ENCODE measurements around the gene CACNA2D2. TPM values are rescaled to one million over a fixed set of nuclear protein-coding genes. Genes with fewer than 3 reads are reported as not detected.

The CACNA2D2 gene
- total RNA-seq, 4 donors from 2014 or later, result 0.31 to 1.7 (median 0.66) TPM

DNA sequence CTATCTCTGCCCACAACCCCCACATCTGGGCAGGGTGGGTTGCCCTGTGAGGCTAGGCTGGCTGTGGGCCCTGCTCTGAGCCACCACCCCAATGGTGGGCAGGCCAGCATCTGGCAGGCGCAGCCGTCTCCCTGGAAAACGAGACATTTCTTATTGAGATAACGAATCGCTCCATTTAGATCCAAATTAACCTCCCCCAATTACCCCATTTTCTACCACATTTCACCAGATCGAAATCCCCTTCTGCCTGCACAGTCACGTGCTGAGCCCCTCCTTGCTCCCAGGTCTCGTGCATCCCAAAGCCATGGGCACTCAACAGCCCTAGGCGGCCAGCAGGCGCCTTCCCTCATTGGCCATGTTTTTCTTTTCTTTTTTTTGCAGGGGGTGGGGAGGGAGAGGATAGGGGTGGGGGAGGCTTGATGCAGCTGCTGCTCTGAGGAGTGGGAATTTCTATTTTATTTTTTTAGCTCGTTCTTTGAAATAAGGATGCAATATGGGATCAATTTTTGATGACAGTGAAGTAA lies 91.1 kb downstream of the CACNA2D2 start:
- Histone ChIP-seq H3K27ac (no peak overlapping the region), H3K4me3 (no peak overlapping the region), H3K27me3 (no peaks in the 10 kb centered on the region), H3K4me1 (no peaks in the 10 kb centered on the region), H3K36me3 (no peaks in the 10 kb centered on the region), H3K9me3 (no peaks in the 10 kb centered on the region)
- ATAC-seq, result no peak
- 67% methylated on average over 9 of the region's 11 CpGs; no CpG with 5 or more reads in 1 of the 2 donors for WGBS, 2 donors (ENCODE audit: low coverage in 1 of 2)
- TF ChIP-seq POLR2AphosphoS5 (IDR thresholded peaks at IDR 0.05), result no peak
- no peak for TF ChIP-seq EP300 (IDR thresholded peaks at IDR 0.05)
- no peak for TF ChIP-seq POLR2A (IDR thresholded peaks at IDR 0.05)
- TF ChIP-seq, protein P1, sequence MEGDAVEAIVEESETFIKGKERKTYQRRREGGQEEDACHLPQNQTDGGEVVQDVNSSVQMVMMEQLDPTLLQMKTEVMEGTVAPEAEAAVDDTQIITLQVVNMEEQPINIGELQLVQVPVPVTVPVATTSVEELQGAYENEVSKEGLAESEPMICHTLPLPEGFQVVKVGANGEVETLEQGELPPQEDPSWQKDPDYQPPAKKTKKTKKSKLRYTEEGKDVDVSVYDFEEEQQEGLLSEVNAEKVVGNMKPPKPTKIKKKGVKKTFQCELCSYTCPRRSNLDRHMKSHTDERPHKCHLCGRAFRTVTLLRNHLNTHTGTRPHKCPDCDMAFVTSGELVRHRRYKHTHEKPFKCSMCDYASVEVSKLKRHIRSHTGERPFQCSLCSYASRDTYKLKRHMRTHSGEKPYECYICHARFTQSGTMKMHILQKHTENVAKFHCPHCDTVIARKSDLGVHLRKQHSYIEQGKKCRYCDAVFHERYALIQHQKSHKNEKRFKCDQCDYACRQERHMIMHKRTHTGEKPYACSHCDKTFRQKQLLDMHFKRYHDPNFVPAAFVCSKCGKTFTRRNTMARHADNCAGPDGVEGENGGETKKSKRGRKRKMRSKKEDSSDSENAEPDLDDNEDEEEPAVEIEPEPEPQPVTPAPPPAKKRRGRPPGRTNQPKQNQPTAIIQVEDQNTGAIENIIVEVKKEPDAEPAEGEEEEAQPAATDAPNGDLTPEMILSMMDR (IDR thresholded peaks at IDR 0.05), result no peak

GRCh38 chr3:50411229-50411628 lies 92.2 kb downstream of the CACNA2D2 start:
- no peaks in the 10 kb centered on the region for H3K36me3 ChIP-seq
- no peak for ATAC-seq
- TF ChIP-seq POLR2A (IDR thresholded peaks at IDR 0.05) (no peak), POLR2AphosphoS5 (IDR thresholded peaks at IDR 0.05) (no peak), EP300 (IDR thresholded peaks at IDR 0.05) (no peak)
- TF ChIP-seq, protein P1 (IDR thresholded peaks at IDR 0.05), result no peak
- H3K9me3 ChIP-seq, result no peaks in the 10 kb centered on the region
- H3K4me1 ChIP-seq, result no peaks in the 10 kb centered on the region
- no peak overlapping the region for H3K27ac ChIP-seq
- H3K27me3 ChIP-seq, result no peaks in the 10 kb centered on the region
- 88% methylated on average over 3 of the region's 4 CpGs; no CpG with 5 or more reads in 1 of the 2 donors for WGBS, 2 donors (ENCODE audit: low coverage in 1 of 2)
- H3K4me3 ChIP-seq, result no peak overlapping the region

GRCh38 chr3:50410608-50411139 lies 92.8 kb downstream of the CACNA2D2 start:
- H3K4me3 ChIP-seq, result no peak overlapping the region
- H3K36me3 ChIP-seq, result no peaks in the 10 kb centered on the region
- H3K9me3 ChIP-seq, result no peaks in the 10 kb centered on the region
- no peaks in the 10 kb centered on the region for H3K27me3 ChIP-seq
- H3K27ac ChIP-seq, result no peak overlapping the region
- no peaks in the 10 kb centered on the region for H3K4me1 ChIP-seq
- 38% methylated on average over 1 of the region's 3 CpGs; no CpG with 5 or more reads in 1 of the 2 donors for WGBS, 2 donors (ENCODE audit: low coverage in 1 of 2)
- TF ChIP-seq EP300 (IDR thresholded peaks at IDR 0.05), result no peak
- TF ChIP-seq POLR2AphosphoS5 (IDR thresholded peaks at IDR 0.05), result no peak
- no peak for TF ChIP-seq POLR2A (IDR thresholded peaks at IDR 0.05)
- TF ChIP-seq, protein P1 (IDR thresholded peaks at IDR 0.05), result no peak
- no peak for ATAC-seq

DNA sequence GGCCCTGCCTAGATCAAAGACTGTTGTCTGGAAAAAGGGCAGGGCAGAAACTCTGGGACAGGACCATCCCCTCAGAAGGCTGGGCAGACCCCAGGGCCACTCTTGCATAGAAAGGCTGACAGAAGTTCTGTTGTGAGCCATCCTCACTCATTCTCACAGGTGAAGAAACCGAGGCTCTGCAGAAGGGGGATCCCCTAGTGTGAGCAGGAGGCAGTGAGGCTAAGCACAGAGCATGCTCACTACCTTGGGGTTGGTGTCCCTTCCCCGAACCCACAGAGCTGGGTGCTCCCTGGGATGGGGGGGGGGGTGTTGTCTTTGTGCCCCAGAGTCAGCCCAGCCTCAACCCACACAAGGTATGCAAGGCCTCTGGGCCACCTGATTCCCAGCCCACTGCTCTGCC lies 93.2 kb downstream of the CACNA2D2 start:
- TF ChIP-seq POLR2A (IDR thresholded peaks at IDR 0.05) (no peak), EP300 (IDR thresholded peaks at IDR 0.05) (no peak), POLR2AphosphoS5 (IDR thresholded peaks at IDR 0.05) (no peak)
- TF ChIP-seq, protein P1 (IDR thresholded peaks at IDR 0.05), result no peak
- no peaks in the 10 kb centered on the region for H3K9me3 ChIP-seq
- ATAC-seq, result no peak
- no CpG with 5 or more reads among the region's 2 CpGs for WGBS, 2 donors (ENCODE audit: low coverage in 1 of 2)
- no peak overlapping the region for H3K27ac ChIP-seq
- no peaks in the 10 kb centered on the region for H3K36me3 ChIP-seq
- no peaks in the 10 kb centered on the region for H3K27me3 ChIP-seq
- H3K4me3 ChIP-seq, result no peak overlapping the region
- H3K4me1 ChIP-seq, result no peaks in the 10 kb centered on the region

- Histone ChIP-seq H3K4me3 (no peak overlapping the region), H3K27ac (no peak overlapping the region), H3K27me3 (no peaks in the 10 kb centered on the region), H3K36me3 (no peaks in the 10 kb centered on the region), H3K4me1 (no peaks in the 10 kb centered on the region), H3K9me3 (no peaks in the 10 kb centered on the region)
- no peak for TF ChIP-seq POLR2A (IDR thresholded peaks at IDR 0.05)
- 80% methylated on average over 1 of the region's 15 CpGs; no CpG with 5 or more reads in 1 of the 2 donors for WGBS, 2 donors (ENCODE audit: low coverage in 1 of 2)
- no peak for ATAC-seq
Observed at GRCh38 chr3:50408443-50408944, 94.9 kb downstream of the CACNA2D2 start.
